Right lobe of liver (tissue), 4 donors: ENCODE data around the gene RNF44.

Experiments
- CTCF ChIP-seq, 4 donors: fragments of 200-600 bp in 3 of 4; fragments of 450-650 bp in 1 of 4; IDR thresholded peaks; one replicate each; pipeline versions ENCODE4 v1.5.1 to v1.8.0; 2016 to 2022; ENCODE audit warnings: antibody characterized with exemption in 4 of 4, mild to moderate bottlenecking in 2 of 4
- POLR2A ChIP-seq: fragments of 450-650 bp; IDR thresholded peaks from one replicate; pipeline ENCODE4 v1.6.1; 2017; ENCODE audit warnings: antibody characterized with exemption, mild to moderate bottlenecking
- donor health status: DM: no; HTN: no; CAD: no.
- donor health status: DM: no; HTN: no; CAD: no.
- donor health status: DM: no; HTN: yes; CAD: no.

GRCh38 chr5:176538230-176538988, 1.2 kb upstream of the RNF44 start:
- TF ChIP-seq CTCF (IDR thresholded peaks at IDR 0.05) = no peak
- TF ChIP-seq POLR2A = no peak
